Gastrocnemius medialis (tissue), 4 donors: ENCODE data around the gene RAD21L1.

Experiments
- POLR2A ChIP-seq, 2 donors: fragments of 450-650 bp; IDR thresholded peaks; one replicate each; pipeline ENCODE4 v1.6.1; 2017; ENCODE audit warnings: antibody characterized with exemption in 2 of 2, mild to moderate bottlenecking in 2 of 2, moderate library complexity in 2 of 2
- TF ChIP-seq, protein P1 (sequence below), 5 experiments: fragments of 450-650 bp in 3 of 5; fragments of 200-600 bp in 2 of 5; sonication (generic) in 2 of 5; IDR thresholded peaks in 4 of 5; conservative IDR thresholded peaks in 1 of 5; 1 replicate in 4 of 5; 2 replicates in 1 of 5; pipeline ENCODE4 v1.5.1; 2016 to 2019; ENCODE audit warnings: antibody characterized with exemption in 5 of 5, mild to moderate bottlenecking in 3 of 5, moderate library complexity in 3 of 5

DNA sequence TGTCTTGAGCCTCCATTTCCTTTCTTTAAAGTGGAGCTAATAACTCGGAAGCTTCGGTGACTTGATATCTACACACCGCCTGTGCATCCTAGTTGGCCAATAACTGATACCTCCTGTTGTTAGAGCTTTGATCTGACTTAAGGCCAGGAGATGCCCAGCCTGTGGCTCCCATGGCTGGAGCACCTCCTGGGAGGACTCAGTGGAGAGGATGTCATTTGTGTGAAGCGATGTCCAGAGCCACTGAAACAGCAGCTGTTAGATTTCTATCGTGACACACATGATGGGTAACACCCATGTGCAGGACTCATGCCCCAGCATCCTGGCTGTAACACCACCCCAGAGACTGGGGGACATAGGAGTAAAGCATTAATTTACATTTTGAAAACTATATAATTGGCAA, 72.3 kb downstream of the RAD21L1 start:
- TF ChIP-seq POLR2A (IDR thresholded peaks at IDR 0.05): no peak
- TF ChIP-seq, protein P1, sequence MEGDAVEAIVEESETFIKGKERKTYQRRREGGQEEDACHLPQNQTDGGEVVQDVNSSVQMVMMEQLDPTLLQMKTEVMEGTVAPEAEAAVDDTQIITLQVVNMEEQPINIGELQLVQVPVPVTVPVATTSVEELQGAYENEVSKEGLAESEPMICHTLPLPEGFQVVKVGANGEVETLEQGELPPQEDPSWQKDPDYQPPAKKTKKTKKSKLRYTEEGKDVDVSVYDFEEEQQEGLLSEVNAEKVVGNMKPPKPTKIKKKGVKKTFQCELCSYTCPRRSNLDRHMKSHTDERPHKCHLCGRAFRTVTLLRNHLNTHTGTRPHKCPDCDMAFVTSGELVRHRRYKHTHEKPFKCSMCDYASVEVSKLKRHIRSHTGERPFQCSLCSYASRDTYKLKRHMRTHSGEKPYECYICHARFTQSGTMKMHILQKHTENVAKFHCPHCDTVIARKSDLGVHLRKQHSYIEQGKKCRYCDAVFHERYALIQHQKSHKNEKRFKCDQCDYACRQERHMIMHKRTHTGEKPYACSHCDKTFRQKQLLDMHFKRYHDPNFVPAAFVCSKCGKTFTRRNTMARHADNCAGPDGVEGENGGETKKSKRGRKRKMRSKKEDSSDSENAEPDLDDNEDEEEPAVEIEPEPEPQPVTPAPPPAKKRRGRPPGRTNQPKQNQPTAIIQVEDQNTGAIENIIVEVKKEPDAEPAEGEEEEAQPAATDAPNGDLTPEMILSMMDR (IDR thresholded peaks at IDR 0.05 in 4 of 5, conservative IDR thresholded peaks at IDR 0.05 in 1 of 5): no peak
